ENCODE data around the gene SLC28A1. TPM values are rescaled to one million over a fixed set of nuclear protein-coding genes. Genes with fewer than 3 reads are reported as not detected.

Gene SLC28A1
- total RNA-seq, 4 donors from 2014 or later = 0.47 TPM; not detected in 3

GRCh38 chr15:84898761-84899160, 14.3 kb downstream of the SLC28A1 start:
- Histone ChIP-seq H3K36me3 (no peaks in the 10 kb centered on the region), H3K4me3 (no peak overlapping the region), H3K27ac (no peak overlapping the region), H3K4me1 (peaks cover 1 to 2% of the 10 kb centered on the region in 2 donors), H3K27me3 (no peaks in the 10 kb centered on the region), H3K9me3 (no peaks in the 10 kb centered on the region)
- TF ChIP-seq POLR2A (IDR thresholded peaks at IDR 0.05) (no peak), CTCF (IDR thresholded peaks at IDR 0.05 in 4 of 5, conservative IDR thresholded peaks at IDR 0.05 in 1 of 5) (no peak)
- no peak for DNase-seq
- ATAC-seq = no peak
- in situ Hi-C loops (cut with MboI; ENCODE audit: low sequenced_read_pairs in 4 of 4) (no loop called here), intact Hi-C loops (cut with DNase I; ENCODE audit: low total_unique reads) (no loop called here)

- Histone ChIP-seq H3K36me3 (no peaks in the 10 kb centered on the region), H3K9me3 (no peaks in the 10 kb centered on the region), H3K4me1 (peaks cover 11% of the 10 kb centered on the region in 2 donors), H3K27ac (no peak overlapping the region), H3K4me3 (no peak overlapping the region), H3K27me3 (no peaks in the 10 kb centered on the region)
- in situ Hi-C loops (cut with MboI; ENCODE audit: low sequenced_read_pairs in 4 of 4) (no loop called here), intact Hi-C loops (cut with DNase I; ENCODE audit: low total_unique reads) (no loop called here)
- no peak for ATAC-seq
- DNase-seq = no peak
- TF ChIP-seq POLR2A (IDR thresholded peaks at IDR 0.05) (no peak), CTCF (IDR thresholded peaks at IDR 0.05 in 4 of 5, conservative IDR thresholded peaks at IDR 0.05 in 1 of 5) (no peak)
Observed at GRCh38 chr15:84899750-84900149, 15.3 kb downstream of the SLC28A1 start.

- peaks cover 17 to 21% of the 10 kb centered on the region in 2 donors for H3K4me1 ChIP-seq
- no peaks in the 10 kb centered on the region for H3K9me3 ChIP-seq
- TF ChIP-seq CTCF (IDR thresholded peaks at IDR 0.05 in 4 of 5, conservative IDR thresholded peaks at IDR 0.05 in 1 of 5) (no peak), POLR2A (IDR thresholded peaks at IDR 0.05) (no peak)
- no peak overlapping the region for H3K4me3 ChIP-seq
- no peaks in the 10 kb centered on the region for H3K27me3 ChIP-seq
- ATAC-seq (no peak), DNase-seq (no peak)
- intact Hi-C loops (cut with DNase I; ENCODE audit: low total_unique reads) = no loop called here
- H3K27ac ChIP-seq = no peak overlapping the region
- H3K36me3 ChIP-seq = no peaks in the 10 kb centered on the region
- in situ Hi-C loops (cut with MboI; ENCODE audit: low sequenced_read_pairs in 4 of 4) = no loop called here
Observed at GRCh38 chr15:84901540-84901939, 17.1 kb downstream of the SLC28A1 start.

- Histone ChIP-seq H3K27ac (peak overlapping the region in 2 of 4 donors; percentile 31 to 53), H3K36me3 (no peaks in the 10 kb centered on the region), H3K4me1 (peaks cover 17 to 21% of the 10 kb centered on the region in 2 donors), H3K4me3 (no peak overlapping the region), H3K9me3 (no peaks in the 10 kb centered on the region), H3K27me3 (no peaks in the 10 kb centered on the region)
- ATAC-seq (no peak), DNase-seq (no peak)
- in situ Hi-C loops (cut with MboI; ENCODE audit: low sequenced_read_pairs in 4 of 4) = no loop called here
- intact Hi-C loops (cut with DNase I; ENCODE audit: low total_unique reads) = no loop called here
- TF ChIP-seq POLR2A (IDR thresholded peaks at IDR 0.05) (no peak), CTCF (IDR thresholded peaks at IDR 0.05 in 4 of 5, conservative IDR thresholded peaks at IDR 0.05 in 1 of 5) (no peak)
Observed at GRCh38 chr15:84903751-84904150, 19.3 kb downstream of the SLC28A1 start.

- DNase-seq (no peak), ATAC-seq (peak; percentile 34 to 43)
- TF ChIP-seq CTCF (IDR thresholded peaks at IDR 0.05 in 4 of 5, conservative IDR thresholded peaks at IDR 0.05 in 1 of 5) = no peak
- no peak for TF ChIP-seq POLR2A (IDR thresholded peaks at IDR 0.05)
- H3K4me3 ChIP-seq = no peak overlapping the region
- no peaks in the 10 kb centered on the region for H3K36me3 ChIP-seq
- in situ Hi-C loops (cut with MboI; ENCODE audit: low sequenced_read_pairs in 4 of 4) = no loop called here
- peak overlapping the region; percentile 3 to 53 (median 33) for H3K27ac ChIP-seq
- H3K9me3 ChIP-seq = no peaks in the 10 kb centered on the region
- no peaks in the 10 kb centered on the region for H3K27me3 ChIP-seq
- H3K4me1 ChIP-seq = peaks cover 17 to 21% of the 10 kb centered on the region in 2 donors
- intact Hi-C loops (cut with DNase I; ENCODE audit: low total_unique reads) = no loop called here
Observed at GRCh38 chr15:84904419-84904818, 20.0 kb downstream of the SLC28A1 start.

All from gastrocnemius medialis (tissue), 4 donors.